ENCODE results near the gene GABRG3.

- no peak for TF ChIP-seq CTCF (IDR thresholded peaks at IDR 0.05)
- TF ChIP-seq POLR2AphosphoS5 (IDR thresholded peaks at IDR 0.05) = no peak
- no peak for TF ChIP-seq EP300 (IDR thresholded peaks at IDR 0.05)
- no peak for TF ChIP-seq POLR2A (IDR thresholded peaks at IDR 0.05)
Measured at GRCh38 chr15:27126449-27126848, 155.5 kb downstream of the GABRG3 start.
